Stimulated activated CD8-positive, alpha-beta memory T cell treated with anti-CD3 and anti-CD28 coated beads, Interleukin-2, amount 100 ng/mL, for 1 hour (primary cell): ENCODE results near the gene VAMP3.

Source experiments
- DNase-seq, 2 donors: peaks; one replicate each; pipeline ENCODE4 v3.0.0-alpha.2; 2020; ENCODE audit warnings: low read depth in 2 of 2

The VAMP3 gene

DNA sequence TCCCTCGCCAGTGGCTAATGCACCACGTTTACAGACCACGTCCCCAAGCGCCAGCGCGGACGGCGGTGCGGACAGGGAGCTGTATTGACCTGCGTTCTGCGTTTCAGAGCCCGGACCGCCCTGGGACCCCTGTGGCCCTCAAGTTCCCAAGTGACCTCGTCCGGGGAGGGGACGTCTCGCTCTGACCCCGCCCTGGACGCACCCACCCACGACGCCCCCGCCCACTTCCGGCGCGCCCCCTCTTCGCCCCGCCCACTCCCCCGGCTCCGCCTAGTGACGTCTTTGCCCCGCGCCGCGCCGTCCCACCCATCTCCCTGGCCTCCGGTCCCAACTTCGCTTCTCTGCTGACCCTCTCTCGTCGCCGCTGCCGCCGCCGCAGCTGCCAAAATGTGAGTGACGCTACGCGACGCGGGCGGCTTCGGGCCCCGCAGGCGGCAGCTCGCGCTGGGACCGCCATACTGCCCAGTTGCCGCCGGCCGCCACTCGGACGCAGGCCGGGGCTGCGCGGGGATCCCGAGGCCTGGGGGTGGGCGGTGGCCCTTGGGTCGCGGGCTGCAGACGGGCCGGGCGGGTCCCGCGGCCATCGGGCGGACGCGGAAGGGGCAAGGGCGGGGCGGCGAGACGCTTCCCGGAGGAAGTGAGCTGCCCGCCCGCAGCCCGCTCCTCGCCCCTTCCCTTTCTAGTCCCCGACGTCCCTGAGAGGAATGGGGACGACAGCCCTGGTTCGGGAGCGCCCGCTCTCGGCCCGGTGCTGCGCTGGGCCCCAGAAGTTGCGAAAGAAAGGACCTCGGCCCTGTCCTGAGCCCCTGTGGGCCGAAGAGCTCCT is at the start of gene VAMP3:
Gene VAMP3 (plus strand): TSS at position 300 of the 826 bp plus-strand sequence. CDS start 88 bp downstream, at position 388.
- DNase-seq = peak; percentile 79 to 83

DNA sequence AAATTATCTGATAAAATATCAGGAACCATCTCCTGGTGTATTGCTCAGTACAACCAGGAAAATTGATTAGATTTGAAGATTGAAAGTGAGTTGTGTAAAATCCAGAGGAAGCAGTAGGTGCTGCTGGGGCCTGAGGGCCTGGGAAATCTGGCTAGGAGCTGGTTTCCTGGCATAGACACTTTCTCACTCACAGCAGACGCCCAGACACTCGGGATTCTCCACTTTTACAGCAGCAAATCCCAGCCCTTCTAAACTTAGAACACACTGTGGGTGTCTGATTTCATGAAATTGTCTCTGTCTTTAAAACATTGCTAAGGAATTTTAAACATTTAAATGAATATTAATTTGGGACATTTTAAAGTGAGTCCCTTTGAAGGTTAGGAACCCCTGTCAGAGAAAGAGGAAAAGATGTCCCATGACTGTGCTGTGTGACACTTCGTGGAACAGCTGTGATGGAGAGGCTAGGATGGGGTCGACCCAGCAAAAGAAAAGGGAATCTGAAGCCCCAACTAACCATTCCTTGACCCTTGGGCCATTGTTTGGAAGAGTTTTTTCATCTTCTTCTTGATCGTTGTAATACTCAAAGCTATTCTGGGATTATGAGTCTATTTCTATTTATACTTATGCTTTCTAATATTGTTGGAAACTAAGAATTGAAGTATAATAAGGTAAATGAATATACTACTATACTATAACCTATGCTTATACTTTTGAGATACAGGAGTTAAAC is 49.0 kb upstream of the VAMP3 start:
- DNase-seq = no peak

DNA sequence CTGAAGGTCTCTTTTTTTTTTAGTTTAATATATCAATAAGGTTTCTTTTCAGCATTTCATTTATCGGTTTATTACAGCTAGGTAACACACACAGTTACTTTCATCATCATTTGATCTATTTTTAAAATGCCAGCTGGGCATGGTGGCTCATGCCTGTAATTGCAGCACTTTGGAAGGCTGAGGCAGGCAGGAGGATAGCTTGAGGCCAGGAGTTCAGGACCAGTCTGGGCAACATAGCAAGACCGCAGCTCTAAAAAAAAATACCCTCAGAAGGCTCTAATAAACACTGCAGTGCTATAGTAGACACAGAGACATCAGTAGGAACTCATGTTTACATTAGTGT is 48.5 kb upstream of the VAMP3 start:
- no peak for DNase-seq

DNA sequence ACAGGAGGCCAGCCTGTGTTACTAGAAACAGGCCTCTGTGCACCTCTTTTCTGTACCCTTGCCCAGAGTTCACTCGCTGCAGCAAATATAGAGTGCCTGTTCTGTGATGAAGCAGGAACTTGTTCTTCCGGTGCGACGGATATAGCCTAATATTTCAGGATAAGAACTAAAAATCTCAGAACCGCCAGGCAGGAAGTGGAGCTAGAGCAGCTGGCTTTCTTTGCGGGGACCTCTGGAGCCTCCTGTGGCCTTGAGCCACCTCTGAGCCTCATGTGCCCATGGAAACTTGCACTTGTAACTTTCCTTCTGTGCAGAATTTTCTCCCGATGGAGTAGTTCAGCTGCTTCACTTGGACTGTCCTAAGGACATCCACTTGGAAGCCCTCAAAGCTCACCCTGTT is 44.5 kb upstream of the VAMP3 start:
- DNase-seq = no peak

DNA sequence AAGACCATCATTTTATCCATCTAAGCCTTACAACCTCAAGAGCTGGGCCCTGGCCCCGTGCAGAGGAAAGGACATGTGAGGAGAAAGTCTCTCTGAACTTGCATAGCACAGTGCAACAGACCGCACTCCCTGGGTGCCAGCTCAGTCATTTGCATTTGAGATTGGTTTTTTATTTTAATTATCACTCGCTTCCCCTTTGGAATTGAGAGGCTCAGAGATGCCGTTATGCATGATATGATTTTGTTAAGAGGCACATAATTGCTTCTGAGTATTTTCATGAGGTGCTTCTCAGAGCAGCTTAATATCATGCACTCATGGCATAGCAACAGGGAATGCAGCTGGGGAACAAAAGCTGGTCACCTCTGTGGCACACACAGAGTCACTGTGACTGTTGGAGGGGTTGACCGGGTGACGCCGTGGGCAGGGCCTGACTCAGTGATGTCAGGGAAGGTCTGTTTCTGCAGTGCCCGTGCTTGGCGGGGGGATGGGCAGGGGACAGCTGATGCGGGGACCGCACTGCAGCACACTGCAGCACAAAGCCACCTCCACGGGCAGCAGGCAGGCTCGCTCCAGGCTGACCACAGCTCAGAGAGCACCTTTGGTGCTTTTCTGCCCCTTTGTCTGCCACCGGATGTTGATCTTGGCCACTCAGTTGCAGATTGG is 43.2 kb upstream of the VAMP3 start:
- DNase-seq = no peak

DNA sequence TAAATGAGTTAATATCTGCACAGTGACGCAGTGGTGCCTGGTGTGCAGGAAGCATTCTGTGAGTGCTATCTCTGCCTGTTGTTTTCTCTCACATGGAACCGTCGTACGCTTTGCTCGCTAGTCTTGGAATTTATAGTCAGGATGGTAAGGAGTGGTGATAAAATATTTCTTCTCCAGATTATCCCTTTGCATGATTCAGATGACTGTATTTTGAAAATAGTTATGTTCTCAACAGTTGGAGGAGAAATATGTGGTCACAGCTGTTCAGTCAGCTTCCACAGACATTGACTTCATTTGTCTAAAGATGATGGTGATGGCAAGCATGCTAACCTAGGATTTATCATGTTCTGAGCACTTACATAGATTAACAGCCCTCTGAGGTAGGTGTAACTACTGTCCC is 41.3 kb upstream of the VAMP3 start:
- no peak for DNase-seq

- DNase-seq = no peak
Observed at GRCh38 chr1:7732331-7732730, 38.8 kb upstream of the VAMP3 start.

DNA sequence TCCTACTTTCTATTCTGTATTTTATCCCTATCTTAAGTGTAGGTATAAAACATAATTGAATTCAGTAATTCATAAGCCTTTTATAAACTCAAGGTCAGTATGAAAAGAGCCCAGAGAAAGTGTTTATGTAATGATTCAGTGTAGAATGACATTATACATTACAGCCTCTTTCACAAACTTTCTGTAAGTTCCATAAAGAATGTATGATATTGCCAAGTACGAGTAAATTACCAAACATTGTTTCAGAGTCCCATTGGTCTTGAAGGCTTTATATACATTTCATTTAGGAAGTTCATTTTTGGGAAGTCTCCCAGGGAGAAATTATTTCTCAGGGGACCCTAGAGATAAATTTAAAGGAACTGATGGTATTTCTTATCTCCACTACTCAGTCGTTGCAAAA is 37.8 kb upstream of the VAMP3 start:
- DNase-seq = no peak

GRCh38 chr1:7738044-7738443 is 33.1 kb upstream of the VAMP3 start:
- DNase-seq = no peak

DNA sequence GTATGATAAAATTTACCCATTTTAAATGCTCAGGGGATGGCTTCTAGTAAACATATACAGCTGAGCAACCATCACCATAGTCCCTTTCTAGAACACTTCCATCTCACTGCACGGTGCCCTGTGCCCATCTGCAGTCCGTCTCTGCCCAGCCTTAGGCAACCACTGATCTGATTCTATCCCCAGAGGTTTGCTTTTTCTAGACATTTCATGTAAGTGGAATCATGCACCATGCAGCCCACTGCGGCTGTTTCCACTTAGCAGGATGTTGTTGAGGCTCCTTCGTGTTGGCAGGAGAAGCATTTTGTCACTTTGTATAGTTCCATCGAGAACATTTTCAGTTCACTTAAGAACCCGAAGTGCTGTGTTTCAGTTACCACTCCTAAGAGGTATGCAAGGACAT is 27.8 kb upstream of the VAMP3 start:
- DNase-seq = no peak

DNA sequence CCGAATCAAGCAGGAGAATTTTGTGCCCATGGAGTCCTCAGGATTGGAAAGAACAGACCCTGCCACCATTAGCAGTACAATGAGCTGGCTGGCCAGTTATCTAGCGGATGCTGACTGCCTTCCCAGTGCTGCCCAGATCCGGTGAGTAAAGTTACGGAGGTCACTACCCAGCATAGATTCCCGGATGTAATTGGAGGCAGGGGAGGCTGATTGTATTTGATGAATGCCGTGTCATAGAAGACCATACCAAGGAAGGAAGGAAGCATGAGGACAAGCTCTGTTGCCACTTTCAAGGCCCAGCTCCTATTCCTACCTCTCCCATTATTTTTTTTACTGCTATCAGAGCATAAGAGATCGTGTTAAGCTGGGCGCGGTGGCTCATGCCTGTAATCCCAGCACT is 26.2 kb upstream of the VAMP3 start:
- DNase-seq = no peak

GRCh38 chr1:7745783-7746182 is 25.3 kb upstream of the VAMP3 start:
- DNase-seq = no peak

- no peak for DNase-seq
Observed at GRCh38 chr1:7747605-7748004, 23.5 kb upstream of the VAMP3 start.

GRCh38 chr1:7749126-7749525 is 22.0 kb upstream of the VAMP3 start:
- DNase-seq = no peak

DNA sequence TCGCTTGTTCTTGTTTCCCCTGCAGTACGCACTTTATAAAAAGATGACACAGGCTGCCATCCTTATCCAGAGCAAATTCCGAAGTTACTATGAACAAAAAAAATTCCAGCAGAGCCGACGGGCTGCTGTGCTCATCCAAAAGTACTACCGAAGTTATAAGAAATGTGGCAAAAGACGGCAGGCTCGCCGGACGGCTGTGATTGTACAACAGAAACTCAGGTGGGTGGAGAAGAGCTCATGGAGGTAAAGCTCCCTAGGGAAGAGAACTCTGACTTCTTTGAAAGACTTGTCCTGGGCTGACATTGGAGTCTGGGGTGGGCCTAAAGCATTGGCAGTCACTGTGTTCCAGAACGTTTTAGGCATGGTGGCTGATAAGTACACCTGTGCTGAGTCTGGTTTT is 19.9 kb upstream of the VAMP3 start:
- no peak for DNase-seq

DNA sequence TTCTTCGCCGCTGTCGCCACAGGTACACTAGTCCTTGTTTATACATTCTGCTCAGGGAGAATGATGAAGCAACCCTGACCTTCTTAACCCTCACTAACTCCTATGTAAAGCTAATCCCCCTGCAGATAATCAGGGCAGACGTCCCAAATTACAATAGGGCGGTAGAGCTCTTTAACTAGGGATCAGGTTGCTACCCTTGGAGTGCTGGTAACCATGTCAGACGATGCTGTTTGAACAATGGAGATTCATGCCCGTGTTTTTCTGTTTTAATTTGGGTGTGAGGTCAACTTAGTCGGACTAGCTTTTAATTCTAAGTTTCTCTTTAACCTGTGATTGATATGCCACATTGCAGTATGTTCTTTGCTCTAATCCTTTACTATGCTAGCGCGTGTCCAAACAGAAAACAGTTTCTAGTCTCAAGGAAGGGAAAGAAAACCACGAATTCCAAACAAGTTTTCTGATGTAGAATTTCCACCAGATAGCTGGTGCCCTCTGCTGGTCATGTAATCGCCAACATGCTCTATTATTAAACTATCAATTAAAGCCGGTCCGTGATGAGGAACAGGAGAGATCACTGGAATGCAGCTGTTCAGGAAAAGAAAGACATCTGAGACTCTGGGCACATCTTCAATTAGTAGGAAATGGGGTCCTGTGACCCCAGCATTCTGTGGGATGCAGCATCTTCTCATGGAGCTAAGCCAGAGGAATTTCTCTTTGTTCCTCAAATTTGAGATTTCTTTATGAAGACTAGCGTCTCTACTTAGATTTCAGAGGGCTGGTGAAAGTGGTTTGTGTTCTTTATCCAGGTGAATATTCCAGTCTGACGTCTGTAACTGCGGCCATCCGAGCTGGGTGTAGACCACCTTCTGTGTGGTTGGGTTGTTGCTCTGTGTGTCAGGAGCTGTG is 18.3 kb upstream of the VAMP3 start:
- DNase-seq = peak in 1 of 2 donors; percentile 9

DNA sequence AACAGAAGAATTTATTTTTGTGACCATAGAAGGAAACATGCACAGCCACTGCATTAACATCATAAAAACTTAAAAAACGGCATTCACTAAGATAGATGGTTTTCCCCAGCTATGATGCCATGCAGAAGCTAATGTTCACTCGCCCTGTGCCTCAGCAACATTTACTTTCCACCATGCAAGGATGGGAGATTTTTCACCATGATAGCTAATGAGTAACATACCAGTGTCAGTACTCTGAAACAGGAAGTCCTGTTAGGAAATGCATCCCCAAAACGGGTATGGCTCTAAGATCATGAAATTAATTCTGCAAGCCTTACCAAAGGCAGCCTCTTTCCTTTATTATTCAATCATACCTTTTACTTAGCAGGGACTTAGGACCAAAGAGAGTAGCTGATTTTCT is 17.5 kb upstream of the VAMP3 start:
- no peak for DNase-seq

DNA sequence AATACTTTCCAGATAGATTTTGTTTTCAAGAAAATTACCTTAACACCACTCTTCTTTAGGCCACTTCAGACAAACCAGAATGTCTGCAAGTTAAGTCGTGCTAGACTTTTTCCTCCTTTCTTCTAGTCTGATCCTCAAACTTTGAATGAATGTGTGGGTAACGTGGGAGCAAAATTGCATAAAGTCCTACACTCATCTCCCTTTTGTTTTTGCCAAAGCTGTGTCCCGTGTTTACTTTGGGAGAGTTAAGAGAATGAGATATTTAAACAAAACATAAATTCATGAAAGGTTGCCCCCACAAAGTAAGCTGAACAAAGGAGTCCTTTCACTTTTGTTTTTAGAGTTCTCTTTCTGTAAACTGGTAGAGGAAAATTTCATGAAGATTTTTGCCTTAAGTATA is 16.9 kb upstream of the VAMP3 start:
- DNase-seq = no peak

DNA sequence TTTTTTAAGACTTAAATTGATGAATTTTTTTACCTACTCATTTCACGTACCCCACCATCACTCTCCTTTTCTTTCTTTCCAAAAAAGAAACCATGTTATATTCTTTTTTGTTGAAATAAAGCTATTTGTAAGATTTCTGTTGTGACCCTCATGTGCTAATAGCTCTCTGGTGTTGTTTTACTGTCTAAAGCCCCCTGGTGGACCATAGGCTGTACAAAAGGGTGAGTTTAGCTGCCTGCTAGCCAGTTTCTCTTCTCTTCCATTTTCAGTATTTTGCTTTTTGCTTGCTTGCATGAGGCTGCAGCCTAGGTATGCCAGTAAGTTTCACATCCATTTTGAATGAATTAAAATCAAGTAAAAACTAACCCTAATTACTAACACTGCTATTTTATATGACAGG is 15.6 kb upstream of the VAMP3 start:
- no peak for DNase-seq

DNA sequence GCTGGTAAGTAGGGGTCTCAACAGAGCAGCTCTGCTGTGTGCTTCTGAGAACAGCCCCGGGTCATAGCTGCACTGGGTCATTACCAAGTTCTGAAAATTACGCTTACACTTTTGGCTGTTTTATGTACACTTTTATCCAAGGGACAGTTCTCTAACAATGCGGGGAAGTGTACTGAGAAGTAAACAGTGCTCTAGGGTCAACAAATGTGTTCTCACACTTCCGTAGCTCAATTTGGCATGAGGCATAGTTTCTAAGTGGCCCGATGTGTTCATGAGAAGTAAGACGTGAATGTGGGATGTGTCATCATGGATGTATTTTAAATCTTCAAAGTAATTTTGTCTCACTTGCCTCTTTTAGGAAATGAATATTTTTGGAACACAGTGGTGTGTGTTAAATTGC is 10.9 kb upstream of the VAMP3 start:
- DNase-seq = no peak

- no peak for DNase-seq
Observed at GRCh38 chr1:7761103-7761502, 10.0 kb upstream of the VAMP3 start.

DNA sequence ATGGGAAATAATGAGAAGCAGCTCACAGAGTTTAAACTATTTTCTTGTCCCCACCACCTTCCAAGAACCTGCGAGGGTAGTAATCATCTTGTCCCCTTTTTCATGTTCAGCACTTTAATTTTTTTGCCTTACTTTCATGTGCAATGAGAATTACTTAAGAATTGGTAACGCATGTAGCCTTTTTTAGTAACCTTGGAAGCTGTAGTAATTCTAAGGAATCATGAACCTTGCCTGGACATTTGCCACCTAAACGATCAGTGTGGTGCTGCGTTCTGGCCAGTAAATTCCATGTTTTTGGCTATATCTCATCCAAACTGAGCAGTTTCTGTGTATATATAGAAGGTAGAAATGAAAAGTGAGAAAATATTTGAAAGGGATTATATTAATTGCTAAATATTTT is 3.9 kb upstream of the VAMP3 start:
- no peak for DNase-seq
